Liver (tissue), 3 donors: ENCODE measurements around the gene THRB.

Source experiments
- CTCF ChIP-seq: fragments of 150-350 bp; IDR thresholded peaks from 2 replicates; pipeline ENCODE4 v1.5.1; 2017; ENCODE audit warnings: improper control_type of control experiment, low read depth, low read length; ENCODE audit not compliant: missing input control
- EGR1 ChIP-seq, 2 donors: IDR thresholded peaks; 2 replicates each; pipeline ENCODE4 v1.6.1; 2016 to 2018; ENCODE audit warnings: antibody characterized with exemption in 2 of 2, low read depth in 2 of 2
- HNF4G ChIP-seq: IDR thresholded peaks from 2 replicates; pipeline ENCODE4 v1.6.1; 2016; ENCODE audit warnings: antibody characterized with exemption
- JUND ChIP-seq, 2 donors: IDR thresholded peaks; 2 replicates each; pipeline ENCODE4 v1.6.1; 2016; ENCODE audit warnings: antibody characterized with exemption in 2 of 2
- MAX ChIP-seq: IDR thresholded peaks from 2 replicates; pipeline ENCODE4 v1.6.1; 2016; ENCODE audit warnings: antibody characterized with exemption
- REST ChIP-seq: IDR thresholded peaks from 2 replicates; pipeline ENCODE4 v1.6.1; 2016; ENCODE audit warnings: antibody characterized with exemption, mild to moderate bottlenecking
- RXRA ChIP-seq, 2 donors: IDR thresholded peaks; 2 replicates each; pipeline ENCODE4 v1.6.1; 2017 to 2018; ENCODE audit warnings: antibody characterized with exemption in 2 of 2, mild to moderate bottlenecking in 1 of 2
- donor health status: healthy.
- donor health status: healthy.

- no peak for TF ChIP-seq CTCF
- no peak for TF ChIP-seq EGR1 (IDR thresholded peaks at IDR 0.05; ENCODE audit: low read depth in 2 of 2)
- TF ChIP-seq REST: no peak
- TF ChIP-seq RXRA (IDR thresholded peaks at IDR 0.05): no peak
- TF ChIP-seq MAX: no peak
- no peak for TF ChIP-seq JUND (IDR thresholded peaks at IDR 0.05)
- TF ChIP-seq HNF4G: no peak
Measured at GRCh38 chr3:24374801-24375200, 119.8 kb downstream of the THRB start.
